ENCODE data around the gene KRT16.
"Not testable (repeated sequence)": the region's sequence is repeated elsewhere in the genome, so short reads cannot be mapped to it uniquely, and the experiment has no call there.

Gene KRT16

GRCh38 chr17:41617136-41617535, 4.6 kb upstream of the KRT16 start:
- no peak for DNase-seq

- DNase-seq, result not testable (repeated sequence)
These were observed 3.9 kb upstream of the KRT16 start for GRCh38 chr17:41616486-41616885.

DNA sequence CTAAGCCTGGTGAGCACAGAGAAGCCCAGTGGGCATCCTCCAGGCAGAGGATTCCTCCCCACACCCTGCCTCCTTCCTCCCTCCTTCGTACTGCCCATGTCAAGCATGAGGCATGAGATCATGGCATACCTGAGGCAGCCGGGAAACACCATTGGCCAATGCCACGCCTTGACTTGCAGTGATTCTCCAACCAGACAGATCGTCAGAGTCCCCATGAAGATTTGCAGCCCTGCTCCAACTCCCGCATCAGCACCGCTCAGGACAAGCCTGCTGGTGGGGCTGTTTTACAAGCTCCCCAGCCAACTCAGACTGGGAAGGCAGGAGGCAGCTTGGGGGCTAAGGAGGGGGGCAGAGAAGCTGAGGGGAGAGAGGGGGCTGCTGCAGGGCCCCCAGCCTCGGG, 2.9 kb upstream of the KRT16 start:
- no peak for DNase-seq

- peak in 3 of 51 donors; percentile 13 to 20 (median 16) for DNase-seq
These were observed 2.2 kb upstream of the KRT16 start for GRCh38 chr17:41614767-41615166.

- no peak for DNase-seq
These were observed 1.5 kb upstream of the KRT16 start for GRCh38 chr17:41614098-41614497.

GRCh38 chr17:41613277-41614082, 913 bp upstream of the KRT16 start:
- no peak for DNase-seq

DNA sequence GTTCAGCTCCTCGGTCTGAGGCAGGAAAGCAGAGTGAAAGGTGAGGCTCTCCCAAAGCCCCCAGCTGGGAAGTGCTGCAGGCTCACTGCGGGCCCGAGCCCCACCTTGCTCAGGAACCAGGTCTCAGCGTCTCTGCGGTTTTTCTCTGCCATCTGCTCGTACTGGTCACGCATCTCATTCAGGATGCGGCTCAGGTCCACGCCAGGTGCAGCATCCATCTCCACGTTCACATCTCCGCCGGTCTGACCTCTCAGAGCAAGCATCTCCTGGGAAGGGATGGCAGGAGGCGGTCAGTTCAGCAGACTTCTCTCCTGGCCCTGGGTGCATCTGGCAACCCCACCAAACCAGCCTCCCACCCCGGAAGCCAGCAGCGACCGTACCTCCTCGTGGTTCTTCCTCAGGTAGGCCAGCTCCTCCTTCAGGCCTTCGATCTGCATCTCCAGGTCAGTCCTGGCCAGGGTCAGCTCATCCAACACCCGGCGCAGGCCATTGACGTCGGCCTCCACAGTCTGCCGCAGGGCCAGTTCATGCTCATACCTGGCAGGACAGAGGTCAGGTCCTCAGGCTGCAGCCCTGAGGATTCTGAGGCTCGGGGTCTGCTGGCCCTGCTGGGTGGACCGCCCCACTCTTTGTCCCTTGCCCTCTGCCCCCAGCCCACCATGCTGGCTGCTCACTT, 1.5 kb downstream of the KRT16 start:
- DNase-seq, result no peak

DNA sequence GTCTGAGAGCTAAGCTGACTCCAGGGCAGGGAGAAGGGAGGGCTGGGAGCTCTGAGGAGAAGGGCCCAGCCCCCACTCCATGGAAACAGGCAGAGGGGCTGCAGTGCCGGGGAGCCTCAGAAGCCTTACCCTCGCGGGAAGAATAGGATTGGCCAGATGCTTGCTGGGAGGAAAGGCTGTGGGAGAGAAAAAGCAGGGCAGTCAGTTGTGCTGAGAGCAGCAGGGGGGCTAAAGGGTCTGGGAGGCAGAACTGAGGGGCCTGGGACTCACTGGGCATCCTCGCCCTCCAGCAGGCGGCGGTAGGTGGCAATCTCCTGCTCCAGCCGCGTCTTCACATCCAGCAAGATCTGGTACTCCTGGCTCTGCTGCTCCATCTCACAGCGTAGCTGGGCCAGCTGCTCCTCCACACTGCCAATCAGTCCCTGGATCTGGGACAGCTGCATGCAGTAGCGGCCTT, 2.5 kb downstream of the KRT16 start:
- DNase-seq, result not testable (repeated sequence)

GRCh38 chr17:41606930-41607329, 5.6 kb downstream of the KRT16 start:
- not testable (repeated sequence) for DNase-seq

DNA sequence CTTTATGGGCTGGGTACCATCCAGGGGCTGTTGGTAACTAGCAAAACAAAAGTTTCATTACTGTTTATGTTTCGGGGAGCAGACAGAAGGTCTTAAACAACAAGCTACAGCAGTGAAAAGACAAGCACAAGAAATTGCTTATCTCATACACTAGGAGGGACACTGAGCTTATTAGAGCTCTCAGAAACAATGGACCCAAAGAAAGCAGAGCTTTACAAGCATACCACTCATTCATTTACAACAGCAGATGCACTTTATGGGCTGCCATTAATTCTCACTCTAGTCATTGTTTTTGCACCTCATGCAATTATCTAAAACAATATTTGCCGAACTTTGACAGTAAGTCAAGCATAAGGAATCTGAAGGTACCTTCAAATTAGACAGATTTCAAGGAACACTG, 10.0 kb downstream of the KRT16 start:
- no peak for DNase-seq

DNA sequence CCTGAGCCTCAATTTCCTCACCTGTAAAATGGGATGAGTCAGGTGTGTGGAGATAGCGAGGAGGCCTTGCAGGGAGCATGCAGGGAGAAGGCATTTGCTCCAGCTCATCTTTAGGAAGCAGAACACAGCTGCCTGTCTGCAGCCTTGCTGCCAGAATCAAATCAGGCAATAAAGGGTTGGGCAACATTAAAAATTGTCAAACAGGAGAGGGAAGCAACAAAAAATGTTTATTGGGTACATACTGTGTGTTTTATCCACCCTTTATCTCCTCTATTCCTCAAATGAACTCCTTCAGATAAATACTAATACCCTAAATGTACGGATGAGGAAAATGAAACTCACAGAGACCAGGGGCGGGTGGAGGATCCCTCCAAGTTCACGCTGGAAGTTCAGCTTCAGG, 12.2 kb downstream of the KRT16 start:
- no peak for DNase-seq

- no peak for DNase-seq
These were observed 12.9 kb downstream of the KRT16 start for GRCh38 chr17:41599680-41600079.

DNA sequence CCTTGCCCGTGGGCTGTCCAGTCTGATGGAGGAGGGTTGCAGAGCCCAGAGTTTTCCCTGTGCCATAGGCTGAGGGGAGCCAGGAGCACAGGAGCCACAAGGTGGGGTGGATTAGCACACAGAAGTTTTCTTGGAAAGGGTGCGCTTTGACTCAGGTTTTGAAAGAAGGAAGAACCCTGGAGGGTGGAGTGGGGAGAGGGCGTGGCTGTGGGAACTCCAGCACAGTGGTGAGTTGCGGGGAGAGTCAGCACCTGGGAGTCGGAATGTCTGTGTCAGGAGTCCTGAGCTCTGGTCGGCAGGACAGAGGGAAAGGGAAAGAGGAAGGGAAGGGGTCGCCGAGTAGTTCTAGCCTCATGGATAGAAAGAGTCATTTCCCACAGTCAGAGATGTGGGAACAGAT, 17.0 kb downstream of the KRT16 start:
- no peak for DNase-seq

- DNase-seq, result no peak
These were observed 18.1 kb downstream of the KRT16 start for GRCh38 chr17:41594363-41594915.

- DNase-seq, result no peak
These were observed 19.1 kb downstream of the KRT16 start for GRCh38 chr17:41593306-41593981.

GRCh38 chr17:41592601-41593305, 19.8 kb downstream of the KRT16 start:
- no peak for DNase-seq

- DNase-seq, result no peak
These were observed 23.3 kb downstream of the KRT16 start for GRCh38 chr17:41589301-41589700.

DNA sequence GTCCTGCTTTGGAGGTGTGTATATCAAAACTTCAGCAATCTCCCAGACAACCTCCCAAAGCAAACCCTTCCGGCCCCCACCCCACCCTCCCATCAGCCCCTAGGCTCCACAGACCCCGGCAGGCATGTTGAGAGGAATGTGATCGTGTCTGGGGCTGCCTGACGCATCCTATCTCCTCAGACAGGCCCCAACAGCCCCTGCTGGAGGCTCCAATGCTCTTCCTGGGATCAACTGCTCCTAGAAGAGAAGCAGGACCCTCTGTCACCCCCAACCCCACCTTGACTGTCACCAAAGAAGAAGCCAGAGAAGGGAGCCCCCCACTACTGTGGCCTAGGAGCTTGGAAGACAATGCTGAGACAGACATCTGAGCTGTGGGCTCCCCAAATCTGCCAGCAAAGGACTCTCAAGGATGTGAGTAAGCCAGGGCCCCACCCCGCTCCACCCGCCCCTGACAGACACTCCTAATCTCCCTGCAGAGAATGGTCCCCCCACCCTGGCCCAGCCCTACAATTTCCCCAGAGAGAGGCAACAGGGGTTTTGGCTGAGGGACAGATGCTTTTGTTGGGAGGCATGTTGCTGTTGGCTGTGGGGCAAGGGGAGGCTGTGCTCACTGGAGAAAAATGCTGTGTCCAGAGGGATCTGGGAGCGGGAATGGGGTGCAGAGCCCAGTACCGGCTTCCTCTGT, 24.3 kb downstream of the KRT16 start:
- DNase-seq, result no peak

- DNase-seq, result no peak
These were observed 25.6 kb downstream of the KRT16 start, which contains the start of gene KRT14 for GRCh38 chr17:41586863-41587495. TSS of gene KRT14 (minus strand) at chr17:41586895. CDS start at chr17:41586834, 61 bp downstream.
